ENCODE results near the gene C10orf67. TPM values are rescaled to one million over a fixed set of nuclear protein-coding genes. Genes with fewer than 3 reads are reported as not detected.

The C10orf67 gene
- total RNA-seq, 4 donors from 2014 or later = 0.09 TPM; not detected in 3

DNA sequence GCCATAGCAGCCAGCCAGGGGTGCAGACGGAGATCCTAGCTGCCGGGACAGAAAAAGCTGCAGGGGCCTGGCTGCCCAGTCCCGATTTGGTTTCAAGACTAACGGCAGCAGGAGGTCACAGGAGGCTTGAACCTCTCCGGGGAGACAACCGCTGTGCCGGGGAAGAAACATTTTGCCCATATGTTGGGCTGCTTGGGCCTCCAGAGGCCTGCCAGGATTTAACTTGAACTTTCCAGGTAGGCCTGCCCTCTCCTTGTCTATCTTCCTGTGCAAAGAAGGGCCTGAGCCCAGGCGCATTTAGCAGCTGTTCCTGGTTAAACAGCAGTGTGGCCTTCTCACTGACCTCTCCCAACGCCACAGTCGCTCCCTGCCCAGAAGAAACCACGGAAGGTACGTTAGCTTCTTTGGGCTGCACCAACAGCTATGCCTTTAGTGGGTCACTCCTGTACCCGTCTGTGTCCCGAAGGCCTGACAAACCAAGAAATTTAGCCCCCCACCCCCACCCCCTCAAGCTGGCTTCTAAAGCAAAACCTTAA is 169.6 kb downstream of the C10orf67 start:
- no peak overlapping the region for H3K27ac ChIP-seq
- H3K36me3 ChIP-seq = no peaks in the 10 kb centered on the region
- peaks cover 0 to 17% of the 10 kb centered on the region in 2 donors for H3K4me1 ChIP-seq
- ATAC-seq (no peak), DNase-seq (no peak)
- no peak overlapping the region for H3K4me3 ChIP-seq
- H3K27me3 ChIP-seq = peaks cover 54 to 69% (median 63%) of the 10 kb centered on the region in 3 donors
- no peak for TF ChIP-seq POLR2A (IDR thresholded peaks at IDR 0.05)
- TF ChIP-seq, protein P1, sequence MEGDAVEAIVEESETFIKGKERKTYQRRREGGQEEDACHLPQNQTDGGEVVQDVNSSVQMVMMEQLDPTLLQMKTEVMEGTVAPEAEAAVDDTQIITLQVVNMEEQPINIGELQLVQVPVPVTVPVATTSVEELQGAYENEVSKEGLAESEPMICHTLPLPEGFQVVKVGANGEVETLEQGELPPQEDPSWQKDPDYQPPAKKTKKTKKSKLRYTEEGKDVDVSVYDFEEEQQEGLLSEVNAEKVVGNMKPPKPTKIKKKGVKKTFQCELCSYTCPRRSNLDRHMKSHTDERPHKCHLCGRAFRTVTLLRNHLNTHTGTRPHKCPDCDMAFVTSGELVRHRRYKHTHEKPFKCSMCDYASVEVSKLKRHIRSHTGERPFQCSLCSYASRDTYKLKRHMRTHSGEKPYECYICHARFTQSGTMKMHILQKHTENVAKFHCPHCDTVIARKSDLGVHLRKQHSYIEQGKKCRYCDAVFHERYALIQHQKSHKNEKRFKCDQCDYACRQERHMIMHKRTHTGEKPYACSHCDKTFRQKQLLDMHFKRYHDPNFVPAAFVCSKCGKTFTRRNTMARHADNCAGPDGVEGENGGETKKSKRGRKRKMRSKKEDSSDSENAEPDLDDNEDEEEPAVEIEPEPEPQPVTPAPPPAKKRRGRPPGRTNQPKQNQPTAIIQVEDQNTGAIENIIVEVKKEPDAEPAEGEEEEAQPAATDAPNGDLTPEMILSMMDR (IDR thresholded peaks at IDR 0.05 in 4 of 5, conservative IDR thresholded peaks at IDR 0.05 in 1 of 5) = no peak
- in situ Hi-C loops (cut with MboI; ENCODE audit: low sequenced_read_pairs in 4 of 4) (loop anchor here in 1 of 4 donors (25.0 kb wide), 1 partner anchor 1387 kb away; no protein-coding TSS in a partner anchor), intact Hi-C loops (cut with DNase I; ENCODE audit: low total_unique reads) (no loop called here)
- no peaks in the 10 kb centered on the region for H3K9me3 ChIP-seq

DNA sequence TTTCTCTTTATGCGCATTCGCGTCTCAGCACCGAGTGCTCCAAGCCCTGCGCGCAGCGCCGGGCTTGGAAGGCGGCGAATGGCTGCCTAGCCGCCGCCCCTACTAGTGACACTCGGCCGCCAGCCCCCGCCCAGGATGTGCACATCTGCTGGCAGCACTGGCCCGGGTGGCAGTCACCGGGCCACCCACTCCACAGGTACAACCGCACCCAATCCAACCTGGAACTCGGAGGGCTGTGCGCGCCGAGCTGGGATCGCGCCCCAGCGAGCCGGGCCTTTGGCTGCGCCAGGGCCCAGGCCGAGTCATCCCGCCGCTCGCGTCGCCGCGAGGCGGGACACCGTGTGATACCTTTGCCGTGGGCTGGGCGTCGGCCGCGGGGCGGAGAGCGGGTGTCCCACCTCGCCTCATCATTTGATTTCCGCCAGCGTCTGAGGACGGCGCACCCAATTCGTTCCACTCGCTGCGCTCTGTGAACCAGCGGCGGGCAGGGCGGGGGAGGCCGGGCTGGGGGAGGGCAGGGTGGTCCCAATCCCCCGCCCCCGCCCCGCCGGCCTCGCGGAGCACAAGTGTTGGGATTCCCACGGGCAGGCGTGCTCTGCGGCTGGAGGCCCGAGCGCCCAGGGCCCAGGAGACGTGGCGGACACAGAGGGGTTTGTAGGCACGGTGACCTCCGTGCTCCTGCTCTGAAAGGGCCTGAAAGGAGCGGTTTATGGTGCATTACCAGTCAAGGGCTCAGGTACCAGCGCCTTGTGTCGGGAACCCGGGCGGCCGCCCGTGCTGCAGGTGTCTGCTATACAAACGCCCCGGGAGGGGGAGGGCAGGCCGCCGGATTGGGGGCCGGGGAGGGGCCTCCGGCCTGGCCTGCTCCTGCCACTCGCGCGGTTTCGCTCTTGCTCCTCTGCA is 170.3 kb downstream of the C10orf67 start:
- no peaks in the 10 kb centered on the region for H3K9me3 ChIP-seq
- DNase-seq (no peak), ATAC-seq (no peak)
- in situ Hi-C loops (cut with MboI; ENCODE audit: low sequenced_read_pairs in 4 of 4) = loop anchor here in 1 of 4 donors (25.0 kb wide), 1 partner anchor 1388 kb away; no protein-coding TSS in a partner anchor
- no peak overlapping the region for H3K27ac ChIP-seq
- no peaks in the 10 kb centered on the region for H3K36me3 ChIP-seq
- intact Hi-C loops (cut with DNase I; ENCODE audit: low total_unique reads) = no loop called here
- H3K4me1 ChIP-seq = peaks cover 0 to 17% of the 10 kb centered on the region in 2 donors
- peaks cover 48 to 69% (median 58%) of the 10 kb centered on the region in 3 donors for H3K27me3 ChIP-seq
- H3K4me3 ChIP-seq = peak overlapping the region; percentile 10 to 43 (median 32)
- TF ChIP-seq, protein P1 (IDR thresholded peaks at IDR 0.05 in 4 of 5, conservative IDR thresholded peaks at IDR 0.05 in 1 of 5) = no peak
- TF ChIP-seq POLR2A (IDR thresholded peaks at IDR 0.05) = no peak

DNA sequence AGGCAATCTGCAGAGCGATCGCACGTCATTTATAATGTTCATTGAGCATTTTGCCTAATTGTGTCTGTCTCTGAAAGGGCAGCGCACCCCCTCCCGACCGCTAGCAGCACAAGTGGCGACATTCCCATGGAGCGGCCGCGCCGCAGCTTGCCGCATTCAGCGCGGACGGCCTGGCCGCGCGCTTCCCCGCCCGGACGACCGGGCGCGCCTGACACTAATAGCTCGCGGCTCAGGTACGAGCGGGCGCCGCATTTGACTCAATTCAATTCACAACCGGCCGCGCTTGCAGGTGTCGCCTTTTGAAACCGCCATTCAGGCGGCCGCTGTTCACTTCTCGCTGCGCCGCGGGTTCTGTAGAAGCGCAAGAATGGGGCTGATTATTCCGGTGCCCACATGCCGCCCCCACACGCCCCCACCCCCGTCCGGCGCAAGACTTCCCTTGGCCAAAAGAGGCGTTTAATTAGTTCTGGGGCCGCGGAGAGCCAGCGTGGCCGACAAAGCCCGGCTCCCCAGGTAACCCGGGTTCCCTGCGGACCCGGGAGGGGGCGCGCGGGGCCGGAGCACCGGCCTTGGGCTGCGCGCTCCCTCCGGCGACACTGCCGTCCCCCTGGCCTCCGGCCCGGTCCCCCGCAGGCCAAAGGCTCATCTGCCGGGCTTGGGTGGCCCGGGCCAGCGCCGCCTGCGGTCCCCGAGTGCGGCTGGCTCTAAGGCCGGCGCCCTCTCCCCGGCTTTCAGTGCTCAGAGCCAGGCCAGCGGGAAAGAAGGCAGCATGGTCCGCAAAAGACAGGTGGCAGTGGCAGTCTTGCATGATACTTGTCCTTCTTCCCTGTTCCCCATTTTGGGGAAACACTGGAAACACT is 171.2 kb downstream of the C10orf67 start:
- Histone ChIP-seq H3K27me3 (peaks cover 43 to 67% (median 61%) of the 10 kb centered on the region in 3 donors), H3K4me3 (peak overlapping the region; percentile 10 to 43 (median 32)), H3K27ac (no peak overlapping the region), H3K9me3 (no peaks in the 10 kb centered on the region), H3K4me1 (peaks cover 0 to 17% of the 10 kb centered on the region in 2 donors), H3K36me3 (no peaks in the 10 kb centered on the region)
- in situ Hi-C loops (cut with MboI; ENCODE audit: low sequenced_read_pairs in 4 of 4) (loop anchor here in 1 of 4 donors (25.0 kb wide), 1 partner anchor 1389 kb away; no protein-coding TSS in a partner anchor), intact Hi-C loops (cut with DNase I; ENCODE audit: low total_unique reads) (no loop called here)
- no peak for ATAC-seq
- no peak for TF ChIP-seq POLR2A (IDR thresholded peaks at IDR 0.05)
- TF ChIP-seq, protein P1 (IDR thresholded peaks at IDR 0.05 in 4 of 5, conservative IDR thresholded peaks at IDR 0.05 in 1 of 5) = no peak
- no peak for DNase-seq

DNA sequence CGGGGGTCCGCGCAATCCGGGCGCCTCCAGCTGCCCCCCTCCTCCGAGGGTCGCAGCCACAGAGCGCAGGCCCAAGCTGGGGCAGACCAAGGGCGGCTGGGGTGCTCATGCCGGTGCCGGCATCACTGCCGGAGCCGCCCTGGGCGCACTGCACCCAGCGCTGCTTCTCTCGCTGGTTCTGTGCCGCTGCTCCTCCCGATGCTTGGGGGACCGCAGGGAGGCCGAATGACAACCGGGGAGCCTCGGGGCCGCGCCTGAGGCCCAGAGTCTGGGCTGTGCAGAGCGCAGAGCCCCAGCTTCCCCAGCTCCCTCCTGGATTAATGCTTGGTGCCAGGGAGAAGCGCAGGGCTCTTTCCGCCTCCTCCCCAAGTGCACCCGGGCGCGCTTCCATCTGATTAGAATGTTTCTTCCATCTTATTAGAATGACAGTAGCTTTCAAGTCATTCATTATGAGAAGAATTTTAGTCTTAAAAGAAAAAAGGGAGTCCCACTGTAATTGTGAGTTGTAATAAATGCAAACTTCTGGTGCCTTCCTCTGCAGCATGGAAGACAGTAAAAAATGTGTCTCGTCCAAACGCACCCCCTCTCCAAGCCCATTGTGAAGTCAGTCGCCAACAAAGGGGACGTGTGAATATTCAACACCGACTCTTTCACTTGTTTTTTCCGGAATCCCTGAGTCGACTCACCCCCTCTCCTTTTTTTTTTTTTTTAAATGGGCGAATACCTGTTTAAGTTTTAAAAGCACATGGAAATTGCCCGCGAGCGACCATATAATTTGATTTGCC is 172.0 kb downstream of the C10orf67 start:
- H3K27me3 ChIP-seq = peaks cover 43 to 61% (median 61%) of the 10 kb centered on the region in 3 donors
- no peaks in the 10 kb centered on the region for H3K9me3 ChIP-seq
- peak overlapping the region in 2 of 4 donors; percentile 27 to 43 for H3K4me3 ChIP-seq
- TF ChIP-seq, protein P1 (IDR thresholded peaks at IDR 0.05 in 4 of 5, conservative IDR thresholded peaks at IDR 0.05 in 1 of 5) = no peak
- no peak for TF ChIP-seq POLR2A (IDR thresholded peaks at IDR 0.05)
- ATAC-seq (no peak), DNase-seq (no peak)
- intact Hi-C loops (cut with DNase I; ENCODE audit: low total_unique reads) = no loop called here
- H3K27ac ChIP-seq = no peak overlapping the region
- H3K36me3 ChIP-seq = no peaks in the 10 kb centered on the region
- in situ Hi-C loops (cut with MboI; ENCODE audit: low sequenced_read_pairs in 4 of 4) = loop anchor here in 1 of 4 donors (25.0 kb wide), 1 partner anchor 1390 kb away; no protein-coding TSS in a partner anchor
- peaks cover 0 to 17% of the 10 kb centered on the region in 2 donors for H3K4me1 ChIP-seq
